ENCODE data around the gene FARSA. TPM values are rescaled to one million over a fixed set of nuclear protein-coding genes. Genes with fewer than 3 reads are reported as not detected.

The FARSA gene
- polyA plus RNA-seq, 1 donor (not counting 4 experiments of a cell fraction or from before 2014, with no cell fraction given): 30.9 TPM

- Histone ChIP-seq H4K20me1 (ENCODE audit: control insufficient read depth, extremely low read depth, insufficient read depth, low read length) (peaks cover 2% of the 10 kb centered on the region), H3K9me3 (ENCODE audit: control insufficient read depth, low read depth, low read length) (no peaks in the 10 kb centered on the region), H3K4me2 (ENCODE audit: control insufficient read depth, extremely low read depth, insufficient read depth, low read depth, low read length) (no peak overlapping the region), H3K9me1 (ENCODE audit: control insufficient read depth, extremely low read depth, insufficient read depth, low read length) (peaks cover 2% of the 10 kb centered on the region), H3K9ac (ENCODE audit: control insufficient read depth, extremely low read depth, insufficient read depth, low read length) (no peak overlapping the region), H3K79me2 (ENCODE audit: control insufficient read depth, insufficient read depth, low read length) (peaks cover 43% of the 10 kb centered on the region), H3K4me1 (ENCODE audit: control insufficient read depth, extremely low read depth, insufficient read depth, low read length) (peaks cover 20% of the 10 kb centered on the region), H3K27ac (ENCODE audit: control insufficient read depth, insufficient read depth, low read length) (no peak overlapping the region), H2AFZ (ENCODE audit: control insufficient read depth, low read length) (no peak overlapping the region), H3K36me3 (ENCODE audit: control insufficient read depth in 2 of 2, extremely low read depth in 1 of 2, insufficient read depth in 2 of 2, low read length in 2 of 2) (peaks cover 41 to 49% of the 10 kb centered on the region in 2 experiments), H3K4me3 (ENCODE audit: control insufficient read depth in 2 of 3, extremely low read depth in 1 of 3, insufficient read depth in 2 of 3, low read depth in 1 of 3, low read length in 3 of 3) (no peak overlapping the region), H3K27me3 (ENCODE audit: control insufficient read depth, extremely low read depth, insufficient read depth, low read length) (no peaks in the 10 kb centered on the region)
- DNase-seq (ENCODE audit: low read depth, low spot score) (no peak), FAIRE-seq (no peak)
- TF ChIP-seq EZH2 (IDR thresholded peaks at IDR 0.05; ENCODE audit: low read length) (no peak), CTCF (optimal IDR thresholded peaks at IDR 0.05 in 1 of 3, IDR thresholded peaks at IDR 0.05 in 1 of 3, conservative IDR thresholded peaks at IDR 0.05 in 1 of 3; ENCODE audit: extremely low read depth in 1 of 3, insufficient read depth in 2 of 3, low read length in 3 of 3) (no peak)
- dilution Hi-C loops (cut with MboI; ENCODE audit: extremely low pct_ligation_motif_present, low sequenced_read_pairs): no loop called here
These were observed 16.1 kb upstream of the FARSA start for GRCh38 chr19:12949363-12950283.

DNA sequence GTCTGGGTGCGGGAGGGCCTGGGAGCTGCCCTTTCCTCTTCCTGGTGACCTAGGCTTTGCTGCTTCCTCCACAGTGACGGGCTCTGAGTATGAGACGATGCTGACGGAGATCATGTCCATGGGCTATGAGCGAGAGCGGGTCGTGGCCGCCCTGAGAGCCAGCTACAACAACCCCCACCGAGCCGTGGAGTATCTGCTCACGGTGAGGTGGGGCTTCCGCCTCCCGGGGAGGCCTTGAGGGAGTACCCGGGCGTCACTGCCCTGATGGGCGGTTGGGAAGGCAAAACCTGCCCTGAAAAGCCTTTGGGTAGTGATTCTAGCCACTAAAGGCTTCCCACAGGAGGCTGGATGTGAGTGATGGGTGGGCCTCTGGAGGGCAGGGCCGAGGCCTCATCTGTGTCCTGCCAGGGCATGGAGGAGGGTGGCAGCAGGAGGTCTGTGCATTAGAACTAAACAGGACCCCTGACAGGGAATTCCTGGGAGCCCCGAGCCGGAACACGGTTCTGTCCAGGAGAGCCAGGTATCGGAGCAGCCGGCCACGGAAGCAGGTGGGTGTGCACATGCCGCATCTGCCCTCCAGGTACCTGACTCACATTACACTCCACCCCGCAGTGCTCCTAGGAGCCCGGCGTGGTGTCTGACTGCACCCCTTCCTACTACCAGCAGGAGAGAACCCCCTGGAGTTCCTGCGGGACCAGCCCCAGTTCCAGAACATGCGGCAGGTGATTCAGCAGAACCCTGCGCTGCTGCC, 15.3 kb upstream of the FARSA start:
- Histone ChIP-seq H3K27ac (ENCODE audit: control insufficient read depth, insufficient read depth, low read length) (no peak overlapping the region), H3K9me1 (ENCODE audit: control insufficient read depth, extremely low read depth, insufficient read depth, low read length) (no peaks in the 10 kb centered on the region), H4K20me1 (ENCODE audit: control insufficient read depth, extremely low read depth, insufficient read depth, low read length) (peaks cover 4% of the 10 kb centered on the region), H3K4me2 (ENCODE audit: control insufficient read depth, extremely low read depth, insufficient read depth, low read depth, low read length) (no peak overlapping the region), H3K4me3 (ENCODE audit: control insufficient read depth in 2 of 3, extremely low read depth in 1 of 3, insufficient read depth in 2 of 3, low read depth in 1 of 3, low read length in 3 of 3) (no peak overlapping the region), H3K27me3 (ENCODE audit: control insufficient read depth, extremely low read depth, insufficient read depth, low read length) (no peaks in the 10 kb centered on the region), H3K9ac (ENCODE audit: control insufficient read depth, extremely low read depth, insufficient read depth, low read length) (no peak overlapping the region), H3K9me3 (ENCODE audit: control insufficient read depth, low read depth, low read length) (no peaks in the 10 kb centered on the region), H3K4me1 (ENCODE audit: control insufficient read depth, extremely low read depth, insufficient read depth, low read length) (peaks cover 14% of the 10 kb centered on the region), H3K36me3 (ENCODE audit: control insufficient read depth in 2 of 2, extremely low read depth in 1 of 2, insufficient read depth in 2 of 2, low read length in 2 of 2) (peaks cover 41 to 47% of the 10 kb centered on the region in 2 experiments), H2AFZ (ENCODE audit: control insufficient read depth, low read length) (no peak overlapping the region), H3K79me2 (ENCODE audit: control insufficient read depth, insufficient read depth, low read length) (peaks cover 35% of the 10 kb centered on the region)
- dilution Hi-C loops (cut with MboI; ENCODE audit: extremely low pct_ligation_motif_present, low sequenced_read_pairs): no loop called here
- TF ChIP-seq CTCF (optimal IDR thresholded peaks at IDR 0.05 in 1 of 3, IDR thresholded peaks at IDR 0.05 in 1 of 3, conservative IDR thresholded peaks at IDR 0.05 in 1 of 3; ENCODE audit: extremely low read depth in 1 of 3, insufficient read depth in 2 of 3, low read length in 3 of 3): peak in 1 of 3 experiments; percentile 18
- no peak for TF ChIP-seq EZH2 (IDR thresholded peaks at IDR 0.05; ENCODE audit: low read length)
- FAIRE-seq (no peak), DNase-seq (ENCODE audit: low read depth, low spot score) (no peak)
